Urinary bladder (tissue), 4 donors: ENCODE data around the gene CLIC3. TPM values are rescaled to one million over a fixed set of nuclear protein-coding genes. Genes with fewer than 3 reads are reported as not detected.

Experiments used
- DNase-seq: peaks from one replicate; pipeline ENCODE4 v3.0.0-alpha.2; 2015; ENCODE audit errors: extremely low spot score
- H3K27ac ChIP-seq: one replicate; pipeline ENCODE4 v1.5.1; 2013; ENCODE audit warnings: low read depth, mild to moderate bottlenecking, moderate library complexity
- H3K36me3 ChIP-seq: one replicate; pipeline ENCODE4 v1.6.1; 2013; ENCODE audit warnings: mild to moderate bottlenecking, moderate library complexity; ENCODE audit not compliant: insufficient read depth
- H3K4me1 ChIP-seq: one replicate; pipeline ENCODE4 v1.6.1; 2013; ENCODE audit warnings: mild to moderate bottlenecking, moderate library complexity; ENCODE audit not compliant: insufficient read depth
- H3K4me3 ChIP-seq: one replicate; pipeline ENCODE4 v1.5.1; 2013; ENCODE audit warnings: low read depth, low read length
- WGBS: extraction: QIAGEN DNeasy Blood & Tissue Kit; methylation state at CpG from one replicate; pipeline ENCODE4 v1.1.7; 2013; 5-methylcytosine and 5-hydroxymethylcytosine counted together
- polyA plus RNA-seq: library from polyadenylated mRNA; stranded (reverse); fragments of 200-250 nt; gene quantifications from one replicate; pipeline ENCODE4 v1.2.3, GENCODE V29; 2013
- total RNA-seq: library from RNA; depleted of rRNA; stranded (reverse); fragments of >200 nt; gene quantifications from one replicate; pipeline ENCODE4 v1.2.3, GENCODE V29; 2014
- donor health status: healthy with polysubstance abuse.
- donor health status: healthy.

The CLIC3 gene
- total and polyA plus RNA-seq, 2 donors, result 3.6 to 11.0 TPM

DNA sequence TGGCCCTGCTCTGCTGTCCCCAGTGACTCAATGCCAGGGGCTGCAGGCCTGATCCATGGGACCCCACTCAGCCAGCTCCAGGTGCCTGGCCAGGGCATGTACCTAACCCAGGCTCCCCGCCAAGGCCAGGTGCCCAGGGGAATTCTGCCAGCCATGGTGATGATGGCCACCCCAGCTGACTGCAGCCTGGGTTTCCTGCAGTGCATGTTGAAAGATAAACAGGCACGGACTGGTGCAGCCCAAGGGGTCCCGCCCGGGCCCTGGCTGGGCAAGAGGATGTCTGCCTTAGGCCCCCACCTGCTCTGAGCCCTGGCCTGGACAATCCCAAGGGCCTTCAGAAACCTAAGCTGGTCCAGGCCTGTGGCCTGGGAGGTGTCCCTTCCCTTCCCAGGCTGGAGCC lies 30.5 kb upstream of the CLIC3 start:
- H3K27ac ChIP-seq, result no peak overlapping the region
- H3K4me3 ChIP-seq, result no peak overlapping the region
- H3K4me1 ChIP-seq, result no peaks in the 10 kb centered on the region
- H3K36me3 ChIP-seq, result no peaks in the 10 kb centered on the region
- no peak for DNase-seq
- WGBS, result 85% methylated on average over 4 of the region's 4 CpGs

DNA sequence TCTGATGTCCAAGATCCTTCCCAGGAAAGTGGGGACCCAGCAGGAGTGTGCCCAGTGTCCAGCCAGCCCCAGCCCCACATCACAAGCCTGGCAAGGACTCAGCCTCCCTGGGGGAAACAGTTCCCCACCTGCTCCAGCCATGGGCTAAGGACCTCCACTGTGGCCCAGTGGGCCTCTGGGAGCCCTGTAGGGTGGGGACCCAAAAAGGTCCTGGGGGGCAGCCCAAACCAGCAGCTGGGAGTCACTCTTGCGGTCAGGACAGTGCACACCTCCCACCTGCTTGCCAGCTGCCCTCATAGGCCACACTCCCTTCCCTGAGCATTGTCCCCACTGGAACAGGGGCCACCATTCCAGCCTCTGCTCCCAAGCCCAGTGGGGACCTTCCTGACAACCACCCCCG lies 30.0 kb upstream of the CLIC3 start:
- Histone ChIP-seq H3K36me3 (no peaks in the 10 kb centered on the region), H3K4me1 (no peaks in the 10 kb centered on the region), H3K4me3 (no peak overlapping the region), H3K27ac (no peak overlapping the region)
- WGBS, result 79% methylated on average over 2 of the region's 2 CpGs
- no peak for DNase-seq

DNA sequence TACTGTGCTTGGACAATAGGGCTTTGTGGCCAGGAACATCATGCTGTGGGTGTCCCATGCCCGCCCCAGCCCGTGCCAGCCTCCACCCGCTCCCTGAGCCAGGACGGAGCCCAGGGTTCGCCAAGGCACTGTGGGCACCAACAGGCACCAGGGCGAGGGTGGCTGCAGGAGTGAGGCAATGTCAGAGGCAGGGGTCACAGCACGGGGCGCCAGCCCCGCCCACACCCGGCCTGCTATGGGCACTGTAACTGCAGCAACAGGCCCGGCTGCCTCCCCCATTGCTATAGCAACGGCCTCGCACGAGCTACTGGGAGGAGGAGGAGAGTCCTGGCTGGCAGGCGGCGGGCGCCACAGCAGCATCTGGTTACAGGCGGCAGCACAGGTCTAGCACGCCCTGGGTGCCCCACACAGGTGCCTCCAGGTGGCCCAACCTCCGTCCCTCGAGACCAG lies 29.2 kb upstream of the CLIC3 start:
- DNase-seq, result no peak
- Histone ChIP-seq H3K4me1 (no peaks in the 10 kb centered on the region), H3K36me3 (no peaks in the 10 kb centered on the region), H3K4me3 (no peak overlapping the region), H3K27ac (no peak overlapping the region)
- WGBS, result 81% methylated on average over 21 of the region's 21 CpGs

DNA sequence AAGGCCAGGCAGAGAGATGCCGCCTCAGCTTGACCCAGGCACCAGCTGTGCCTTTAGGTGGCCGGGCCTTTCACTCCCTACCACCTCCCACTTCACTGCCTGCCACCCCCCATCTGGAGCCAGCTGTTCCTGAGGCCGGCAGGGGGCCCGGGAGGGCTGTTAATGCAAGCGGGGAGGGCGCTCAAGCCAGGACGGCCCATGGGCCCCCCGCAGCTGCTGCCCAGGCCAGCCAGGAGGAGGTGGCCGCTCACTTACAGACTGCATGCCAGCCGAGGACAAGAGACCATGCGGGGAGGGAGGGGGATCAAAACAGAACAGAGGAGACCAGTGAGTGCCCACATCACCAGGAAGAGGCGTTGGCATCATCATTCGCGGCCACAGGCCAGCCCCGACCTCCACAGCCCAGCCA lies 27.2 kb upstream of the CLIC3 start:
- Histone ChIP-seq H3K27ac (no peak overlapping the region), H3K36me3 (no peaks in the 10 kb centered on the region), H3K4me1 (no peaks in the 10 kb centered on the region), H3K4me3 (no peak overlapping the region)
- no peak for DNase-seq
- WGBS, result 79% methylated on average over 15 of the region's 15 CpGs

DNA sequence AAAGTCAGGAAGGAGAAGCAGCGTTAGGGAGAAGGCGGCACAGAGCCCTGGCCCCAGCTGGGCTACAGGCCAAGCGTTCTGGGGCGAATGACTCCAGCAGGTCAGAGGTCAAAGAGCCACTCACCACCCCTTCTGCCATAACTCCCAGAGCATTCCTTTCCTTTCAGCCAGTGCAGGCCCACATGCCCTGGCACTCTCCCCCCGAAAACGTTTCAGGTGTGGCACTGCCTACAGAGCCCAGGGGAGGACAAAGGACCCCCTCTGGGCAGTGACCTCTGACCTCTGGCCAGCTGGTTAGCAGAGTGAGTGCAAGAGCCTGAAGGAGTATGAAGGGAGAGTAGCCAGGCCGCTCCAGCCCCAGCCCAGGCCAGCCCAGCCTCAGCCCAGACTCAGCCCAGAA lies 26.8 kb upstream of the CLIC3 start:
- Histone ChIP-seq H3K36me3 (no peaks in the 10 kb centered on the region), H3K4me1 (no peaks in the 10 kb centered on the region), H3K4me3 (no peak overlapping the region), H3K27ac (no peak overlapping the region)
- 79% methylated on average over 7 of the region's 7 CpGs for WGBS
- DNase-seq, result no peak

DNA sequence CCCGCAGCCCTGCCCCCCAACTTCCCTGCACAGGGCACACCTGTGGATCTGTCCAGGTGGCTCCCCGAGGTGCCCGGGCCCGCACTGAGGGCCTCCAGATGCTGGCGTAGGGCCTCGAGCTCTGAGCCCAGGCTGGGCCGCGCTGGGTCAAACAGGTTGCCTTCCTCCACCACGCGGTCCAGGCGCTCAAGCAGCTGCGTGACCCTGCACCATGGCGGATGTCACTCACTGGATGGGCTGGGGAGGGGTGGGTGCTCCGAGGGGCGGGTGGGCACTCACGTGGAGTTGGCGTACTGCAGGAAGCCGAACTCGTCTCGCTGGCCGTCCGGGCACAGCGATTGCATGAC lies 26.3 kb upstream of the CLIC3 start:
- no peak overlapping the region for H3K27ac ChIP-seq
- H3K4me1 ChIP-seq, result no peaks in the 10 kb centered on the region
- H3K4me3 ChIP-seq, result no peak overlapping the region
- no peak for DNase-seq
- WGBS, result 90% methylated on average over 23 of the region's 23 CpGs
- no peaks in the 10 kb centered on the region for H3K36me3 ChIP-seq

DNA sequence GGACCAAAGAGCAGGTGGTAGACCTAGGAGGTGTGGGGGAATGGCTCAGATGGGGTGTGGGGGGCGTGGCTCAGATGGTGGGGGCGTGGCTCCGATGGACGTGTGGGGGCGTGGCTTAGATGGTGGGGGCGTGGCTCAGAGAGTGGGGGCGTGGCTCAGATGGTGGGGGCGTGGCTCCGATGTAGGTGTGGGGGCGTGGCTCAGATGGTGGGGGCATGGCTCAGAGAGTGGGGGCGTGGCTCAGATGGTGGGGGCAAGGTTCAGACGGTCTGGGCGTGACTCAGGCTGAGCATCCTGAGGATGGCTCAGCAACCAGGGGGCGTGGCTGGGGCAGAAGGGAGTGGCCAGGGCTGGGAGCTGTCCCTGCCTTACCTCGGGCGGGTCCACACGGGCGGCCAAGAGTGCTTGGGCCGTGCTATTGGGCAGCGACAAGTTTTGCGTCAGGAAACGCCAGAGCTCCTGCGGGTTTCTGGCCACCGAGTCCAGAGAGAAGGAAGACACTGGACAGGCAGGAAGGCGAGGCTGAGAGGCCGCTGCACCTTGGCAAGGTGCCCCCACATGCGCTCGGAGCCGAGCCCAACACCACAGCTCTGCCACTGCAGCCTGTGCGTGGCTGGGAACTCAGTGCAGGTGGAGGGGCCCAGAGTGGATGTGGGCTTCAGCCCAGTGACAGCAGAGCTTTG lies 25.8 kb upstream of the CLIC3 start:
- no peak for DNase-seq
- Histone ChIP-seq H3K4me1 (no peaks in the 10 kb centered on the region), H3K27ac (no peak overlapping the region), H3K36me3 (no peaks in the 10 kb centered on the region), H3K4me3 (no peak overlapping the region)
- WGBS, result 61% methylated on average over 30 of the region's 30 CpGs

DNA sequence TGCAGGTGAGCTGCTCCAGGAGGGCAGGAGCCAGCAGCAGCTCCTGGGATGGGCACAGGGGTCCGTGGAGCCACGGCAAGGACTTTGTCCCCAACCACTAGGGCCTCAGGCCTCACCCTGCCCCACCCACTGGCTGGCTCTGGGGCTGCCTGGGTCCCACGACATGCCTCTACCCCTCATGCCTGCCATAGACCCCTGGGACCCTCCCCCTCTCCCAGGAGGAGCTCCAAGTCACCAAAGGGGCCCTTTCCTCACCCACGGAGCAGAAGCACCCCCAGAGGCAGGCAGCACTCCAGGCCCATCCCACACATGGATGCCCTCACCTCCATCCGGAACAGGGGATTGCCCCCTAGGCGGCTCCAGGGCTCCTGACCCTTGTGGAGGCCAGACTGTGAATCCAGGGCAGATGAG lies 25.2 kb upstream of the CLIC3 start:
- Histone ChIP-seq H3K36me3 (no peaks in the 10 kb centered on the region), H3K27ac (no peak overlapping the region), H3K4me3 (no peak overlapping the region), H3K4me1 (no peaks in the 10 kb centered on the region)
- no peak for DNase-seq
- 94% methylated on average over 6 of the region's 6 CpGs for WGBS

DNA sequence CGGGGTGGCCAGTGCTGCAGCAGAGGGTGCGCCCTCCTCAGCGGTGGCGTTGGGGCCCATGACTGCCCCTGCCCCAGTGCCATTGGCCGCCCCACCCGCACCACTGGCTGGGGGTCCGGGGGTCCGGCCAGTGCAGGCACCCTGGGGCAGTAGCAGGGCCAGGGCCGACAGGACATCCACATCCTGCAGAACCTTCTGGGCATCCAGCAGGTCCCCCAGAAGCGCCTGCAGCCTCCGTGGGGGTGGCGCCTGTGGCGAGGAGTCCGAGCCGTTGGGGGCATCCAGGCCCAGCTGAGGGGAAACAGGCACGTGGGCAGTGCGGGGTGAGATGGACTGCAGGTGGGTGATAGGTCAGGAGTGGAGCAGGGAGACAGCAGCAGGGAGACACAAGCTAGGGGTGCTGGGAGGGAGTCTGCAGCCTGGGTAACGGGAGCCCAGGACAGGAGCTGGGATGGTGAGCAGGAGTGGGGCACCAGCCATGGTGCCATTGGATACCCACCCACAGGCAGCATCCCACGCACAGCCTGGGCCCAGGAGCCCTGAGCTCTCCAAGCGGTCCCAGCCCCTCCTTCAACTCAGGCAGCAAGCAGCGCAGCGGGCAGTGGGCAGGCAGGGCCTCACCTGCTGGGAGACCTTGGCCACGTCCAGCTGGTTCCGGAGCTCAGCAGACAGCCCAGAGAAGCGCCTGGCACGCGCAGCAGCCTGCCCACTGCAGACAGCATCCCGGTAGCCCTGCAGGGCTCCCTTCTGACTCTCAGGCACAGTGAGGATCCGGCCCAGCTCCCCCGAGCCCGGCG lies 24.6 kb upstream of the CLIC3 start:
- WGBS, result 96% methylated on average over 32 of the region's 32 CpGs
- no peaks in the 10 kb centered on the region for H3K4me1 ChIP-seq
- no peak overlapping the region for H3K4me3 ChIP-seq
- H3K36me3 ChIP-seq, result no peaks in the 10 kb centered on the region
- DNase-seq, result no peak
- no peak overlapping the region for H3K27ac ChIP-seq

DNA sequence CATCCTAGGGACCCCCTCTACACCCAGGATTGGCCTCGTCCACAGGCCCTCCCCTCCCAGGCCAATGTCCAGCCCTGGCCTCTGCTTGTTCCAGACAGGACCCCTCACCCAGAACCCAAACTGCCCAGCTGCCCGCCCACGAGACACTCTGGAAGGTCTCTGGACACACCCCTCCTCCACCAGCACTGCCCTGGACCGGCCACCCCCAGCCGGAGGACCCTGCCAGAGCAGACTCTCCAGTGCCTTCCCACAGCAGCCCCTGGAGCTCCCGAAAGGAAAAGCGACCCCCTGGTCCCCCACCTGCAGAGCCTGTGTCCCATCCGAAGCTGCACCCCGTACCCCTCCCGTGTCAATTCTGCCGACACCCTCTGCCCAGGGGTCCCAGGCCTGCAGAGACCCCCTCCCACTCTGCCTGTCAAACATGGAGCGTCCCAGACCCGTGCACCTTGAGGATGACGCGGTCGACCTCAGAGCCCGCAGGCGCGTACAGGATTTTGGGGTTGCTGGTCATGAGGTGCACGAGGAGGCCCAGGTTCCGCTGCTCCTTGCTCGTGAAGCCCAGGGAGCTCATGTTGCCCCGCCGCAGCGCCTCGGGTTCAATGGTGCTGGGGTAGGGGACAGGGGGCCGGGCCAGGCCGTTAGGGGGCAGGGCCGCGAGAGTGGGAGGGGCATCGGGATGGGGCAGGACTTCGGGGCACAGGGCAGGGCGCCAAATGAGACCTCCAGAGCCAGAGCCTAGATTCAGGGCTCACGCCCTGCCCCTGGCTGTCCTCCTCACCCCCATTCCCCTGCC lies 23.7 kb upstream of the CLIC3 start:
- Histone ChIP-seq H3K27ac (no peak overlapping the region), H3K4me3 (no peak overlapping the region), H3K36me3 (peaks cover under 1% of the 10 kb centered on the region), H3K4me1 (no peaks in the 10 kb centered on the region)
- no peak for DNase-seq
- WGBS, result 91% methylated on average over 34 of the region's 34 CpGs

DNA sequence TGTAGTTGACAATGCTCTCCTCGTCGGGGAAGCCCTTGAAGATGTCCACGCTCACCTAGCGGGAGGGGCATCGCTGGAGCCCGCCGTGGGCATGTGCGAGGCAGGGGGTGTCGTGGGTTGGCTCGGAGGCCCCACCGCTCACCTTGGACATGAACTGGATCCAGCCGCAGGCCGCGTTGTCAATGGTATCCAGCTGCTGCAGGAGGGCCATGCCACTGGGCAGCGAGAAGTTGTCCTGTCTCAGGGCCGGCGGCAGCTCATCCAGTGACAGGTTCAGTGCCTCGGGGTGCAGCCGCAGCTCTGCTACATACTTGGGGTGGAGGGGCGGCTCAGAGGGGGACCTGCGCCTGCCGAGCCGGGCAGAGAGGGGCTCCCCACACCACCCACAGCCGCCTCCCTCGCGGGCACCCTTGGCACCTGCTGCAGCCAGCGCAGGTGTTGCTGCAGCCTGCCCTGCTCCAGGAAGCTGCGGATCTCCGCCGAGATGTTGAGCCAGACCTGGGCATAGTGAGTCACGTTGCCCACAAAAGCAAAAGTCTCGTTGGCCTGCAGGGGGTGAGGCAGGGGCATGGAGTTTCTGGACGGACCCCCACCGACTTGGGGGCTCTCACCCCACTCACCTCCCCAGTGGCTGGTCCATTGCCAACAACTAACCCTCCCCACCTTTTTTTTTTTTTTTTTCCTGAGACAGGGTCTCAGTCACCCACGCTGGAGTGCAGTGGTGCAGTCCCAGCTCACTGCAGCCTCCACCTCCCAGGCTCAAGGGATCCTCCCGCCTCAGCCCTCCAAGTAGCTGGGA lies 22.6 kb upstream of the CLIC3 start:
- DNase-seq, result no peak
- Histone ChIP-seq H3K4me3 (no peak overlapping the region), H3K36me3 (peaks cover 2% of the 10 kb centered on the region), H3K27ac (no peak overlapping the region), H3K4me1 (no peaks in the 10 kb centered on the region)
- WGBS, result 92% methylated on average over 36 of the region's 36 CpGs

DNA sequence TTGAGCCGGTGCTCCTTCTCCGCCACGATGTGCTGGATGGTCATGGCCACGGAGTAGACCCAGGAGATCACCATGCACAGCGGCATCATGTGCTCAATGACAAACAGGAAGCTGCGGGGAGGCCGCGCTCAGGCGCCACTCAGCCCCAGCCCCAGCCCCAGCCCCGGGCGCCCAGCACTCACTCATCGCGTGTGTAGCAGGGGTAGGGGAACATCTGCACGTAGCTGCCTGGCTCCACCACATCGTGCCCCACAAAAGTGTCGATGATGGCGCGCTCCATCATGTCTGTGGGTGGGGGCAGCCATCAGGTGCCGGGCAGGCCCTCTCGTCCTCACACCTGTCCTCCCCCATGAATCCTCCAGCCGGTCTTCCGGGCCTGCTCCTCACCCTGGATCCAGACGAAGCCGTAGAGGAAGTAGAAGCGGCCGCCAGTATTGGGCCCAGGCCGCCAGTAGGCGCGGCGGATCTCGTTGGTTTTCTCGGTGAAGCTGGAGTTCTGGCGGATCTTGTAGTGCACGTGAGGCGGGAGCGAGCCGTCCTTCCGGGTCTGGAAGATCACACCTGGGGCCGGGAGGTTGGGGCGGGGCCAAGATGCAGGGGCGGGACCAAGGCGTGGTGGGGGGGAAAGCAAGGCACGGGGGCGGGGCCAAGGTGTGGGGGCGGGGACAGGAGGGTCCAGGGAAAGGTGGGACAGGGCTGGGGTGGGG lies 21.6 kb upstream of the CLIC3 start:
- H3K27ac ChIP-seq, result no peak overlapping the region
- DNase-seq, result no peak
- no peak overlapping the region for H3K4me3 ChIP-seq
- H3K36me3 ChIP-seq, result peaks cover 2% of the 10 kb centered on the region
- H3K4me1 ChIP-seq, result no peaks in the 10 kb centered on the region
- 93% methylated on average over 45 of the region's 45 CpGs for WGBS

DNA sequence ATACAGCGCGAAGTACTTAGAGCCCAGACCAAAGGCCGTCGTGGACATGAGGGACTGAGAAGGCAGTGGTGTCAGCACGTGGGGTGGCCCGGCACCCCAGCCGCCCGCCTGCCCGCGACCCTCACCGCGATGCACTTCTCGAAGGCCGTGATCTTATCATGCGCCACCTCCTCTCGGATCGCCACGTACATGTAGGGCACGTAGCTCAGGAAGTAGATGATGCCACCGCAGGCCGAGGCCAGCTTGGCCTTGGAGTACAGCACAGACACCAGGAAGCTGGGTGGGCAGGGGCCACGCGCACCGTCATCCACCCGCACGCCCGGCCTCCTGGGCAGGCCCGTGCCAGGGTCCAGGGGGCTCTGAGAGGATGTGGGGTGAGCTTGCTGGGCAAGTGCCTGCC lies 20.7 kb upstream of the CLIC3 start:
- peaks cover 2% of the 10 kb centered on the region for H3K36me3 ChIP-seq
- WGBS, result 97% methylated on average over 28 of the region's 28 CpGs
- no peak for DNase-seq
- no peak overlapping the region for H3K4me3 ChIP-seq
- no peaks in the 10 kb centered on the region for H3K4me1 ChIP-seq
- no peak overlapping the region for H3K27ac ChIP-seq
